ENCODE results near the gene CGB3. TPM values are rescaled to one million over a fixed set of nuclear protein-coding genes. Genes with fewer than 3 reads are reported as not detected.

The CGB3 gene
- total RNA-seq, 1 experiment from 2014 or later, result 0.46 TPM

DNA sequence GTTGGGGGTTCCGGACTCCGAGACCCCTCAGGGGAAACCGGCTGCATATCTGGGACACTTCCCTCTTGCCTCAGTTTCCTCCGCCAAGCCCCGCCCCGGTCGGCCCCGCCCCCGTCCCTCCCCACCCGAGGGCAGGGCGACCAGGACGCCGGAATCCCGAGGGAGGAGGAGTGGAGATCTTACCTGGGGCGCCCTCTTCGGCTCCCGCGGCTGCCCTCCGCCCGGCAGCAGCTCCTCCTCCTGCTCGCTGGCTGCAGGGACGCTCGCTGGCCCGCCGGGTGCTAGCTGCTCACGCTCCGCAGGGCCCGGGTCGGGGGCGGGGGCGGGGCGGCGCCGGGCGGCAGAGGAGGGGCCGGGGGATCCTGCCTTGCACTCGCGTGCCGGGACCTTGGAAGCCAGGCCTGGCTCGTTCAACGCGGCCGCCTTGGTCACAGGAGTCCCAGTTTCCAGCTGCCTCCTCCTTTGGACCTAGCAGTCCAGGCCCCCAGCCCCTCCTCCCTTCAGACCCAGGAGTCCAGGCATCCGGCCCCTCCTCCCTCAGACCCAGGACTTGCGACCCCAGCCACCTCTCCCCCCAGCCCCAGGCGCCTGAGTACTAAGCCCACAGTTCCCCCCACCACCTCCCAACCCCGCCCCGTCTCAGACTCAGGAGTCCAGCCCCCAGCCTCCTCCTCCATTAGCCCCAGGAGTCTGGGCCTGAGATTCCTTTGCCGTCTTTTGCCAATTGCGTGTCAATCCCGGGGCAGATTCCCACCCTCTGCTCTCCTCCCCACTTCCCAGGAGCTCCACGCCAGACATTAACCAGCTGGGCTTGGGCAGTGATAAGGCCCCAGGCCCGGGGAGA lies 40.9 kb upstream of the CGB3 start, which contains the start of gene NTF4:
NTF4 (minus strand) TSS at position 51 of the 844 bp plus-strand sequence. CDS start 2,821 bp downstream, outside the sequence.
- H3K23me2 ChIP-seq (ENCODE audit: insufficient read length, low read depth, low read length, poor library complexity, severe bottlenecking), result peaks cover 3% of the 10 kb centered on the region

More for the DNA sequence above, 40.9 kb upstream of the CGB3 start, which contains the start of gene NTF4:
- H3K27me3 Mint-ChIP-seq (ENCODE audit: low read depth), result peaks cover 77% of the 10 kb centered on the region
- H3K9ac ChIP-seq (ENCODE audit: extremely low read depth, insufficient read length, low read length), result no peak within 1 kb of the TSS
- H3K4ac ChIP-seq (ENCODE audit: low read depth, low read length), result no peak within 1 kb of the TSS
- H2BK120ac ChIP-seq (ENCODE audit: low read depth, low read length, poor library complexity, severe bottlenecking), result no peak within 1 kb of the TSS
- H3K4me2 ChIP-seq (ENCODE audit: insufficient read depth, insufficient read length, low read length), result peak within 1 kb of the TSS; percentile 62
- H3K79me2 ChIP-seq (ENCODE audit: insufficient read depth, low read length), result no peaks in the 10 kb centered on the region
- H2AFZ ChIP-seq (ENCODE audit: low read length), result no peak within 1 kb of the TSS
- H4K20me1 ChIP-seq (ENCODE audit: control insufficient read depth, insufficient read depth, insufficient read length), result no peaks in the 10 kb centered on the region
- H3T11ph ChIP-seq (ENCODE audit: low read length), result no peak within 1 kb of the TSS
- H2BK15ac ChIP-seq (ENCODE audit: low read depth, low read length), result no peak within 1 kb of the TSS
- H3K9me3 Mint-ChIP-seq, result peaks cover 7 to 14% of the 10 kb centered on the region in 2 experiments; a peak in 4 of 5 replicates
- H4K5ac ChIP-seq (ENCODE audit: insufficient read length, low read depth, low read length), result no peak within 1 kb of the TSS
- H2AK5ac ChIP-seq (ENCODE audit: insufficient read length, low read length), result no peak within 1 kb of the TSS
- H3K4me3 Mint-ChIP-seq, result peak within 1 kb of the TSS; percentile 50 to 75
- H3K9me3 ChIP-seq (ENCODE audit: control insufficient read depth, low read depth, low read length), result no peaks in the 10 kb centered on the region
- H2BK20ac ChIP-seq (ENCODE audit: low read depth, low read length, poor library complexity, severe bottlenecking), result no peak within 1 kb of the TSS
- peak within 1 kb of the TSS; percentile 34 for H3K18ac ChIP-seq (ENCODE audit: insufficient read length, low read depth, low read length)
- H4K91ac ChIP-seq (ENCODE audit: insufficient read length, low read depth, low read length), result no peak within 1 kb of the TSS
- peak within 1 kb of the TSS in 1 of 3 experiments; percentile 75; a peak in 2 of 7 replicates for H3K27ac Mint-ChIP-seq
- H2BK5ac ChIP-seq (ENCODE audit: insufficient read length, low read length), result no peak within 1 kb of the TSS
- H3K14ac ChIP-seq (ENCODE audit: insufficient read depth, low read length), result peak within 1 kb of the TSS; percentile 72; the same call in 1 of the 2 replicates
- no peak within 1 kb of the TSS for H3K56ac ChIP-seq (ENCODE audit: insufficient read length, low read depth, low read length)
- TF ChIP-seq, protein P1, sequence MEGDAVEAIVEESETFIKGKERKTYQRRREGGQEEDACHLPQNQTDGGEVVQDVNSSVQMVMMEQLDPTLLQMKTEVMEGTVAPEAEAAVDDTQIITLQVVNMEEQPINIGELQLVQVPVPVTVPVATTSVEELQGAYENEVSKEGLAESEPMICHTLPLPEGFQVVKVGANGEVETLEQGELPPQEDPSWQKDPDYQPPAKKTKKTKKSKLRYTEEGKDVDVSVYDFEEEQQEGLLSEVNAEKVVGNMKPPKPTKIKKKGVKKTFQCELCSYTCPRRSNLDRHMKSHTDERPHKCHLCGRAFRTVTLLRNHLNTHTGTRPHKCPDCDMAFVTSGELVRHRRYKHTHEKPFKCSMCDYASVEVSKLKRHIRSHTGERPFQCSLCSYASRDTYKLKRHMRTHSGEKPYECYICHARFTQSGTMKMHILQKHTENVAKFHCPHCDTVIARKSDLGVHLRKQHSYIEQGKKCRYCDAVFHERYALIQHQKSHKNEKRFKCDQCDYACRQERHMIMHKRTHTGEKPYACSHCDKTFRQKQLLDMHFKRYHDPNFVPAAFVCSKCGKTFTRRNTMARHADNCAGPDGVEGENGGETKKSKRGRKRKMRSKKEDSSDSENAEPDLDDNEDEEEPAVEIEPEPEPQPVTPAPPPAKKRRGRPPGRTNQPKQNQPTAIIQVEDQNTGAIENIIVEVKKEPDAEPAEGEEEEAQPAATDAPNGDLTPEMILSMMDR (conservative IDR thresholded peaks at IDR 0.05), result no peak
- H3K23ac ChIP-seq (ENCODE audit: insufficient read length, low read depth, low read length), result no peak within 1 kb of the TSS
- peaks cover 2% of the 10 kb centered on the region; the same call in 1 of the 2 replicates for H3K4me1 ChIP-seq (ENCODE audit: insufficient read depth, low read length)
- no peaks in the 10 kb centered on the region for H3K79me1 ChIP-seq (ENCODE audit: insufficient read depth, low read depth, low read length, poor library complexity, severe bottlenecking)
- peak; percentile 80 for DNase-seq
- H3K4me1 Mint-ChIP-seq, result peaks cover 29 to 44% of the 10 kb centered on the region in 2 experiments
- H3K27me3 ChIP-seq (ENCODE audit: insufficient read depth, low read length), result peaks cover 23% of the 10 kb centered on the region; the same call in 1 of the 2 replicates
- H4K8ac ChIP-seq (replicated peaks; ENCODE audit: insufficient read length, low read depth, low read length), result no peak within 1 kb of the TSS
- H3K27ac ChIP-seq (ENCODE audit: insufficient read length, low read depth, low read length), result no peak within 1 kb of the TSS
- no peak within 1 kb of the TSS for H2BK12ac ChIP-seq (ENCODE audit: insufficient read length, low read depth, low read length)
- H3K36me3 Mint-ChIP-seq (ENCODE audit: insufficient read depth in 1 of 3, low read depth in 3 of 3), result peaks cover 0 to 4% (median 3%) of the 10 kb centered on the region in 3 experiments; a peak in 3 of 7 replicates
- WGBS (ENCODE audit: extremely low coverage, insufficient read length, low lambda C conversion rate), result no CpG with 5 or more reads among the region's 53 CpGs
